HG03095 (cell line): ENCODE measurements around the gene DICER1.

Experiments used
- ATAC-seq: cut with Tn5 transposase; IDR thresholded peaks from one replicate; pipeline ENCODE4 v1.9.1; 2021; ENCODE audit warnings: moderate library complexity; ENCODE audit not compliant: unreplicated experiment

DICER1 gene

GRCh38 chr14:95126906-95127530 is 30.3 kb downstream of the DICER1 start:
- no peak for ATAC-seq

DNA sequence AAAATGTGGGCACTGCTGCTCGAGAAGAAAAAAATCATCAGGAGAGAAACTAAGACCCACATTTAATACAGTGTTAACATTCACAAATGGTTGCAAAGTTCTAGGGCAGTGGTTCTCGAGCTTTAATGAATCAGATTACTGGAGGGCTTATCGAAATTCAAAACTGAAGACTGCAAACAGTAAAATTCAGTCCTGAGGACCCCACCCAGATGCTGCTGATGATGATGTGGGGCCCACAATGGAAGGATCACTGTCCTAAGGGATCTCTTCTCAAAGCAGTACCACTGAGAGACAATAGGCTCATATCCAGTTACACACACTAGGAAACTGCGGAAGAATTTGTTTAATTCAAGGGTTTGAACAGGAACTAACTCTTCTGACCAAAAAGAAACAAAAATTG is 31.4 kb downstream of the DICER1 start:
- no peak for ATAC-seq

GRCh38 chr14:95125221-95125620 is 32.1 kb downstream of the DICER1 start:
- ATAC-seq, result no peak

DNA sequence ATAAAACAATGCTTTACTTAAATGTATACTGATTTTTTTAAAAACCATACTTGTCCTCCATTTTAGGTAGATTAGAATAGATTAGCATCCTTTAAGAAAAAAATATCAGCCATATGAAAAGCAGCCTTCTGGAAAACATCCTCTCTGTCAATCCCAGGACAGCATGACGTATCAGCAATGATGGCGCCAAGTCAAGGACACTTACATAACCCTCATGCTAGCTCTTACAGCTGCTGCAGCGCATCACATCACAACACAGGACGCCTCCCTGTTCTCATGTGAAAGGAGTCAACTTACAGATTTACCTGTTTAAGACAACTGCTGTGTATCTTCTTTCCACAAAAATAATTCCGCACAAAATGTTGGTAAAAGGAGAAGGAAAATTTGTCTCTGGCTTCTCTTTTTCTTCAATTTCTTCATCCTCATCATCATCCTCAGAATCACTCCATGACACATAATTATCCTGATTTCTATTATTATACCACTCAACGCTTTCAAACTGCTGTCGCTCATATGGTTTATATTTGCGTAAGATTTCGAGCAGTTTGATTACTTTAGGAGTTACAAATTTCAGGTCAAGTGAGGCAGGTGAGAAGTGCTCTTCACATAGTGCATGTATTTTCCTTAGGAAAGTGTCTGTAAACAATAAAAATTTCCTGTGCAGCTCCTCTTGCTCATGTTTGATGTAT is 33.3 kb downstream of the DICER1 start:
- ATAC-seq, result no peak

DNA sequence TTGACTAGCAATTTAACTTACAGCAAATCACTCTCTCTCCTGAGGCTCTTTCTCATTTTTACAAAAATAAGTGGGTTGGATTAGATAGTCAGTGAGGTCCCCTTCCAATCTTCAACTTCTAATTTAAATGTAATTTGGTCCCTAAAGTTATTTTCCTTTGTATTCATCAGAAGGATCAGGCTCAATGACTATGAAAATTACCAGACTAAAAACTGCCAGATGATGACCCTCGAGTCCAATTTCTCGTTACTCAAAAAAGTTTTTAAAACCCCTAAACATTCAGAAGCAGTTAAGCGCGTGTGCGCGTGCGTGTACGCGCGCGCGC is 34.7 kb downstream of the DICER1 start:
- ATAC-seq, result no peak

- ATAC-seq, result no peak
These were observed 35.3 kb downstream of the DICER1 start for GRCh38 chr14:95121911-95122620.

- no peak for ATAC-seq
These were observed 38.0 kb downstream of the DICER1 start for GRCh38 chr14:95119336-95119735.

DNA sequence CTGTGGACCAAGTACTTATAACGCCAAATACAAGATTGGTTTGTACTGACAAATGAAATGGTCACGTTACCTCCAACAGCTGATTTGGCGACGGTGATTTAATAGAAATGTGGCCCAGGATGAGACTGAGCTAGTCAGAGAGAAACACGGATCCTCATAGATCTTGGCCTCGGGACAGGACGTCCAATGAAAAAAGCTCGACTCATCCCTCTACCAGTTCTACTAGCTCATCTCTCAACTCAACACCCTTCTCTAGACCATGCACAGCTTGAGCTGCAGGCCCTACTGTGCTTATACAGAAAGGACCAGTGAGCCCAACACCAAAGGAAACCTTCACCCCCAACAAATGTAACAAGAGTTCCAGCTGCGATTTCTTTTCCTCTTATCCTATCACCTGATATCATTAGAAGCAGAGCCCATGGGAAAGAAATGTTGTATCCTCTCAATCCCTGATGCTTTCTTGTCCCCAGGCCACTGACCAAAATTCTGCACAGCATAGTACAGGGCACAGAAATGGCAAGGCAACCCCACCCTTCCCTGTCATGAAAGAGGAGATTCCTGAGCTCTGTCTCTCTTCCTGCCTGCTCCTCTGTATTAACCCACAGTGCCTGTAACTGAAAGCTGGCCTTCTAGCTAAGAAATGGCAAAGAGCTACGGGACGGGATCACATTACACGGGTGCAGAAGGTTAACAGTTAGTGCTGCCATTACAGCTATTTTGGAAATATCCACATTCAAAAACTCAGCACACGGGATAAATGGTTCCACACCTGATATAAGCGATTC is 39.2 kb downstream of the DICER1 start:
- no peak for ATAC-seq

DNA sequence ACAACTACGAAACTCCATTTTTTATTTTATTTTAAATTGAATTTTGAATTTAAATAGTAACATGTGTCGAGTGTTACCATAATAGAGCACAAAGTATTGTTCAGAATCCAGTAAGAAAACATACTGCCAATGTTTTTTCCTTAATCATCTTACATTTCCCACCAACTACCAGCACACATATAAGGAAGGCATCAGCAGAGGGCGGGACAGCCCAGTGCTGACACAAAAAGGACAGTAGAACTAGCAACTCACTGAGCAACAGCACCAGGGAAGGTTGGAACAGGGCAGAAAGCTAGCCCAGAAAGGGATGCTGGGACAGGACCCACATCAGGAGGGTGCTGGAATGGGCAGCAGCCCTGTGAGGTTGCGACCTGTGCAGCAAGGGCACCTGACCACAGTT is 43.9 kb downstream of the DICER1 start:
- ATAC-seq, result no peak

DNA sequence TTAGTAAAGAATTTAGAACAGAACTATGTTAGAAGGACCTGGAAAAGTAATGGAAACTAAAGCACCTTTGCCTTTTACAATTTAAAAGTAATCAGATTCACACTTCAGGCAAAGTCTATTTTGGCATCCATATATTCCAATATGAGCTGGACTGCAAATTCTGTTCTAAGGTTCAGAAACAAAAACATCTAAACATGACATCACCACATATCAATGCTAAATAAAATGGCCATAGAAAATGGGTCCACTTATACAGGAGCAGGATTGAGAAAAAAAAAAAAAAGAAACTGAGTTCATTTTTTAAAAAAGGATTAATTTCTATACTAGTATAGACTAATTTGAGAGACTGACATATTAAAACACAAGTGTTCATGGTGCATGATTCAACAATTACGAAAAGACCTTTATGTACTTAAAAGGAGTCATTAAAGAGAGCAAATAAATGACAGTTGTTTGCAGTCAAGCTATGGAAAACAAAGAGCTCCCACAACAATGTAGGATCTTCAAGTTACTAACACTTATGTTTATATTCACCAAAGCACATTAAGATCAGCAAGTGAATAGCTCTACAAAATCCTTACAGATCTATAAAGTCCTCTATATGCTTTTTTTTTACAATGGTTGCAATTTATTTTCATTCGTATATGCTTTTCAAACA is 45.7 kb downstream of the DICER1 start:
- no peak for ATAC-seq

GRCh38 chr14:95110178-95110577 is 47.2 kb downstream of the DICER1 start:
- no peak for ATAC-seq

GRCh38 chr14:95107711-95108110 is 49.6 kb downstream of the DICER1 start:
- ATAC-seq, result no peak

DNA sequence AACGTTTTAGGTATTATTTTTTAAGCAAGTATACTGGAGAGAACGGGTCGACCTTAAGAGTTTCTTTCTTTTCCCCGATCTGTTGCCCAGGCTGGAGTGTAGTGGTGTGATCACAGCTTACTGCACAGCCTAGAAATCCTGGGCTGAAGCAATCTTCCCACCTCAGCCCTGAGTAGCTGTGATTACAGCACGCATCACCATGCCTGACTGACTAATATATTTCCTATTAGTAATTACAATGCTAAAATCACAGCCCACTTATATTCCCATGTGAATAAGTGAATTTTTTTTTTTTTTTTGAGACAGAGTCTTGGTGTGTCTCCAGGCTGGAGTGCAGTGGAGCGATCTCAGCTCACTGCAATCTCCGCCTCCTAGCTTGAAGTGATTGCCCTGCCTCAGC is 50.4 kb downstream of the DICER1 start:
- ATAC-seq, result no peak

- ATAC-seq, result no peak
These were observed 52.4 kb downstream of the DICER1 start for GRCh38 chr14:95104911-95105310.

GRCh38 chr14:95102680-95103044 is 54.7 kb downstream of the DICER1 start:
- ATAC-seq, result no peak

DNA sequence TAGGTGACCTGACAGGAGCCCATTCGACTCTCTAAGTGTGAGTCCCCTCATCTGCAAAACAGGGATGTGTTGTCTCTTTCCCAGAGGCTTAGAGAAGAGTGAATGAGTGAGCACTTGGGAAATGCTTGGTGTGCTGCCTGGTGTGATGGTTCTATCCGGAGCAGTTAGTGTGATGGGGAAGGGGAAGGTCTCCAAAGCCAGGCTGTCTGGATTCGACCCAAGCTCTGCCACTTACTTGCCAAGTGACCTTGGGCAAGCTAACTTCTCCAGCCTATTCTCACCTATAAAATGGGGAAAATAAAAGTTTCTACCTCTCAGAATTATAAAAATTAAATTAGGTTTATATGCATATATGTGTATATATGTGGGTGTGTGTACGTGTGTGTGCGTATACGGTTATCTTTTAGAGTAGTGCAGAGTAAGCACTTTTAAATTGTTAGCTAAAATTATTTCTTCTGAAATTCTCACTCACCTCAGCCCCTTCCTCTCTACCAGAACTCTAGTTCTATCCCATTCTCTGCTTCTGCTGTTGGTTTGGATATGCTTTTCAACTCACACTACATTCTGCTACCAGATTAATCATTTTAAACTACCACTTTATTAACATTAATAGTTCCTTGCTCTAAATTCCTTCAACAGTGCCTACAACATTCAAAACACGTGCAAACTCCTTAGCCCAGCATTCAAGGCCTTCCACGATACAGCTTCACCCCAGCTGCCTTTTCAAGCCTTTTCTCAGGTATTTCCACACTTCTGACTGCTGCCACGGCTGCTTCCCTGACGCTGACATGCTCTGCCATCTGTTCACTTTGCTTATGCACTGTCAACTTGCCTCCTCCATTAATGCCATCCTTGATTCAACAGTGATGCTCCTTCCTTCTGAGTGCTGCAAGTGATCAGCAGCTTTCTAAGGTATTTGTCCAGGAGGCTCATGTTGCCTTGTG is 55.3 kb downstream of the DICER1 start:
- no peak for ATAC-seq

- no peak for ATAC-seq
These were observed 58.2 kb downstream of the DICER1 start for GRCh38 chr14:95098984-95099599.

DNA sequence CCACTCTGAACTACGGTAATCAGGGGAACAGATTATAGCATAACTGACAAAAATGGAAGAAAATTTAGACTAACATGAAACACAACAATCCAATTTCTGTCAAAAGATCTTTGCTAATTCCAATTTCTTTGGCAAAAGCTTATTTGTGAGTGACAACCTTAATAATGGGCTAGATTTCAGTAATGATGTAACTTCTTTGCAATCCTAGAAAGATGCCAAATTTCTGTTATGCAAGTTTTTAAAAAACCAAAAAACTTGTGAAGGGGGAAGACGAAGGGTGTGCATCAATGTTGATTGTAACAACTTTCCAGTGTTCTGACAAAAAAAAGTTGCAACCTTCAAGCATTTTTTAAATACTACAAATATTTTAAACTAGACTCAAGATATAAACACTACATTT is 59.9 kb downstream of the DICER1 start:
- no peak for ATAC-seq

DNA sequence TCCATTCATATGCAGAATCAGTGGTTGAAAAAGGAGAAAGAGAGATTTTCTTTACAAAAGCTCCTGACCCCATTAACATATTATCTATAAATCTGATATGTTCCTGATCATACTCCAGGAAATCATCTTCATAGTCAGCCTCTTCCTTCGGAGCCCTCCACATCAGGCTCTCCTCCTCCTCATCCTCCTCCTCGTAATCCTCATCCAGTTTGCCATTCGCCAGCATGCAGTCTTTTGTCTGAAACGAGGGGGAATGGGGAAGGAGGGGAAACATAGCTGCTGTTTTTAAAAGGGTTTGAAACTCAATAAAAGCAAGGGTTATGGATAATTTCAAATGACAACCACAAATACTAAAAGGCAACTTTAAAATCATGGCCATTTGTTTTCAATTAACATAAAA is 60.9 kb downstream of the DICER1 start:
- ATAC-seq, result no peak

- ATAC-seq, result no peak
These were observed 61.3 kb downstream of the DICER1 start for GRCh38 chr14:95095996-95096395.
